Measurements from ENCODE around the gene MAD1L1.
A peak's percentile ranks its signal among the peaks of the same experiment; 100 is the strongest.

The MAD1L1 gene

GRCh38 chr7:2112261-2113198, 120.2 kb downstream of the MAD1L1 start:
- no peak for DNase-seq

GRCh38 chr7:2111568-2111967, 121.2 kb downstream of the MAD1L1 start:
- DNase-seq = no peak

- DNase-seq = no peak
Observed at GRCh38 chr7:2110610-2111396, 121.9 kb downstream of the MAD1L1 start.

- peak; percentile 47 for DNase-seq
Observed at GRCh38 chr7:2109936-2110609, 122.7 kb downstream of the MAD1L1 start.

- no peak for DNase-seq
Observed at GRCh38 chr7:2109251-2109872, 123.4 kb downstream of the MAD1L1 start.

GRCh38 chr7:2108501-2109250, 124.1 kb downstream of the MAD1L1 start:
- DNase-seq = no peak

- DNase-seq = no peak
Observed at GRCh38 chr7:2108071-2108455, 124.7 kb downstream of the MAD1L1 start.

GRCh38 chr7:2107386-2108070, 125.2 kb downstream of the MAD1L1 start:
- DNase-seq = peak; percentile 48

GRCh38 chr7:2106924-2107323, 125.8 kb downstream of the MAD1L1 start:
- DNase-seq = peak; percentile 81

GRCh38 chr7:2106440-2106839, 126.3 kb downstream of the MAD1L1 start:
- DNase-seq = no peak

- no peak for DNase-seq
Observed at GRCh38 chr7:2105917-2106316, 126.8 kb downstream of the MAD1L1 start.

- DNase-seq = no peak
Observed at GRCh38 chr7:2105280-2105679, 127.5 kb downstream of the MAD1L1 start.

GRCh38 chr7:2104716-2105115, 128.0 kb downstream of the MAD1L1 start:
- DNase-seq = no peak

GRCh38 chr7:2104107-2104710, 128.5 kb downstream of the MAD1L1 start:
- DNase-seq = peak; percentile 88

GRCh38 chr7:2103071-2103898, 129.5 kb downstream of the MAD1L1 start:
- no peak for DNase-seq

GRCh38 chr7:2102375-2102723, 130.4 kb downstream of the MAD1L1 start:
- no peak for DNase-seq

GRCh38 chr7:2101630-2102374, 130.9 kb downstream of the MAD1L1 start:
- DNase-seq = no peak

- peak; percentile 68 for DNase-seq
Observed at GRCh38 chr7:2100278-2101208, 132.2 kb downstream of the MAD1L1 start.
